Nephron (organoid): ENCODE data around the gene WDR26.

ENCODE experiments used
- H3K27ac Mint-ChIP-seq, 3 experiments: 2 replicates each; pipeline ENCODE4 v1.8.0; 2020; ENCODE audit warnings: mixed read lengths in 3 of 3, mild to moderate bottlenecking in 2 of 3, moderate library complexity in 1 of 3
- H3K27me3 Mint-ChIP-seq: 2 replicates; pipeline ENCODE4 v1.8.0; 2021; ENCODE audit warnings: low read depth, mild to moderate bottlenecking, moderate library complexity, mixed read lengths
- H3K36me3 Mint-ChIP-seq: 2 replicates; pipeline ENCODE4 v1.8.0; 2020; ENCODE audit warnings: low read depth, mixed read lengths
- H3K4me1 Mint-ChIP-seq: 2 replicates; pipeline ENCODE4 v1.8.0; 2020; ENCODE audit warnings: mixed read lengths
- H3K4me3 Mint-ChIP-seq, 3 experiments: 2 replicates each; pipeline ENCODE4 v1.8.0; 2020; ENCODE audit warnings: mild to moderate bottlenecking in 3 of 3, mixed read lengths in 3 of 3, moderate library complexity in 2 of 3
- H3K9me3 Mint-ChIP-seq: 2 replicates; pipeline ENCODE4 v1.8.0; 2020; ENCODE audit warnings: mixed read lengths
- TF ChIP-seq, protein P1 (sequence below), 3 experiments: fragments of 200-600 bp; sonication (generic); IDR thresholded peaks; one replicate each; pipeline ENCODE4 v1.5.0; 2021; ENCODE audit warnings: antibody characterized with exemption in 3 of 3; ENCODE audit not compliant: unreplicated experiment in 3 of 3

Gene WDR26

DNA sequence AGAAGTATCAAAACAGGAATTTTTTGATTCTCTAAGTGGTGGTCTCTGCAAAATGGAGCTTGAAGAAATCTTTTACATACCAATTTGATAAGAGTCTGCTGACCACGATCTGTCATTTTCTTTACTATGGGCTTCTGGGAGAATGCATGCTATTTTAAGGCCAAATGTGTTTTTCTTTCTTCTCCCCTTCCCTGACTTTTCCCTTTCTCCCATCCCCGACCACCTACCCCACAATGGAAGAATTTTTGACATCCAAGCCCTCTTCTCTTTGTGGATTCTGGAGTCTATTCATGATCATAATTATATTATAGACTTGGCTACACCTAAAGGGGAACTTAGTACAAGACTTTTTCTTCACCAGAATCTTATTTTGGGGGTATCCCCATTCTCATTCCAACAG lies 46.7 kb downstream of the WDR26 start:
- Mint-ChIP-seq H3K27ac (no peak overlapping the region), H3K4me1 (peaks cover 5% of the 10 kb centered on the region), H3K27me3 (no peaks in the 10 kb centered on the region), H3K36me3 (peaks cover 66% of the 10 kb centered on the region), H3K9me3 (no peaks in the 10 kb centered on the region), H3K4me3 (no peak overlapping the region)
- TF ChIP-seq, protein P1, sequence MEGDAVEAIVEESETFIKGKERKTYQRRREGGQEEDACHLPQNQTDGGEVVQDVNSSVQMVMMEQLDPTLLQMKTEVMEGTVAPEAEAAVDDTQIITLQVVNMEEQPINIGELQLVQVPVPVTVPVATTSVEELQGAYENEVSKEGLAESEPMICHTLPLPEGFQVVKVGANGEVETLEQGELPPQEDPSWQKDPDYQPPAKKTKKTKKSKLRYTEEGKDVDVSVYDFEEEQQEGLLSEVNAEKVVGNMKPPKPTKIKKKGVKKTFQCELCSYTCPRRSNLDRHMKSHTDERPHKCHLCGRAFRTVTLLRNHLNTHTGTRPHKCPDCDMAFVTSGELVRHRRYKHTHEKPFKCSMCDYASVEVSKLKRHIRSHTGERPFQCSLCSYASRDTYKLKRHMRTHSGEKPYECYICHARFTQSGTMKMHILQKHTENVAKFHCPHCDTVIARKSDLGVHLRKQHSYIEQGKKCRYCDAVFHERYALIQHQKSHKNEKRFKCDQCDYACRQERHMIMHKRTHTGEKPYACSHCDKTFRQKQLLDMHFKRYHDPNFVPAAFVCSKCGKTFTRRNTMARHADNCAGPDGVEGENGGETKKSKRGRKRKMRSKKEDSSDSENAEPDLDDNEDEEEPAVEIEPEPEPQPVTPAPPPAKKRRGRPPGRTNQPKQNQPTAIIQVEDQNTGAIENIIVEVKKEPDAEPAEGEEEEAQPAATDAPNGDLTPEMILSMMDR (IDR thresholded peaks at IDR 0.05; ENCODE audit: unreplicated experiment in 3 of 3) = no peak

GRCh38 chr1:224387302-224387912 lies 47.2 kb downstream of the WDR26 start:
- Mint-ChIP-seq H3K27ac (peak overlapping the region in 2 of 3 experiments; percentile 3 to 4), H3K4me1 (peaks cover 5% of the 10 kb centered on the region), H3K27me3 (no peaks in the 10 kb centered on the region), H3K4me3 (no peak overlapping the region), H3K36me3 (peaks cover 62% of the 10 kb centered on the region), H3K9me3 (no peaks in the 10 kb centered on the region)
- TF ChIP-seq, protein P1 (IDR thresholded peaks at IDR 0.05; ENCODE audit: unreplicated experiment in 3 of 3) = no peak

DNA sequence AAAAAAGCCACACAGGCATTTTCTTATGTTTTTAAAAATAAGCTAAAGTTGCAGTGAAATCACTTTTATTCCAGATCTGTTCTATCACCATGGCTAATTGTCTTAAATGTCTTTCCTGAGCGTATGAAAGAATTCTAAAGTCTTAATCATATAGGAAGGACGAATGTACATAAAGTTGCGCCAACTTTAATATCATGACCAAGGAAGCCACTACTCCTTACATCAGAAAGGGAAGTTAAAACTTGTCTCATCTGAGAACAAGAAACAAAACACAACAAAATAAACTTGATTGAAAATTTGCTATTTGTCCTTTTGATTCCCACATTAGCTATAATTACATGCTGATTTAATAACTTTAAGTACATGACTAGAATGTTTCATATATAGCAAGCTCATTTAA lies 51.4 kb downstream of the WDR26 start:
- TF ChIP-seq, protein P1 (IDR thresholded peaks at IDR 0.05; ENCODE audit: unreplicated experiment in 3 of 3) = no peak
- Mint-ChIP-seq H3K4me3 (no peak overlapping the region), H3K36me3 (peaks cover 41% of the 10 kb centered on the region), H3K4me1 (peaks cover 5% of the 10 kb centered on the region), H3K27ac (peak overlapping the region in 1 of 3 experiments; percentile 3), H3K27me3 (no peaks in the 10 kb centered on the region), H3K9me3 (no peaks in the 10 kb centered on the region)

GRCh38 chr1:224381880-224382548 lies 52.6 kb downstream of the WDR26 start:
- TF ChIP-seq, protein P1 (IDR thresholded peaks at IDR 0.05; ENCODE audit: unreplicated experiment in 3 of 3) = no peak
- Mint-ChIP-seq H3K27me3 (no peaks in the 10 kb centered on the region), H3K36me3 (peaks cover 43% of the 10 kb centered on the region), H3K9me3 (no peaks in the 10 kb centered on the region), H3K4me3 (no peak overlapping the region), H3K27ac (no peak overlapping the region), H3K4me1 (peaks cover 4% of the 10 kb centered on the region)

DNA sequence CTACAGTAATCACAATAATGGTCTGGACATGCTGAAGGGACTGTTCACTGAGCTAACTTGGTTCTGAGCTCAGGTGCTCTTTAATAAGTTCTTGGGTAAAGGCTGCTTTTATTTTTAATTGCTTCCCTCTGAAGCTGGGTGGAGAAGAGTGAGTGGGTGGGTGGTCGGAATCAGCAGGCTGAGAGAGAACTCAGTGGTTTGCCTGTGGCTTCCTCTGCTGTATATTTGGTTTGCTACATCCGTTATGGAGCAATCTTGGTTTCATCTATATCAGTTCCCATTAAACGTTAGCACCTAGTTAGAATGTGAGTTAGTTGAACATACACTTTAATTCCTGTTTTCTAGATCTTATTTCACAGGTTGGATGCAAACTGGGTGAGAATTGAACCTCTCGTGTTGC lies 54.6 kb downstream of the WDR26 start:
- H3K9me3 Mint-ChIP-seq = no peaks in the 10 kb centered on the region
- H3K27me3 Mint-ChIP-seq = no peaks in the 10 kb centered on the region
- H3K4me3 Mint-ChIP-seq = no peak overlapping the region

More for the DNA sequence above, 54.6 kb downstream of the WDR26 start:
- TF ChIP-seq, protein P1 (IDR thresholded peaks at IDR 0.05; ENCODE audit: unreplicated experiment in 3 of 3) = no peak
- Mint-ChIP-seq H3K36me3 (peaks cover 45% of the 10 kb centered on the region), H3K27ac (peak overlapping the region in 1 of 3 experiments; percentile 50), H3K4me1 (peaks cover 5% of the 10 kb centered on the region)
